ENCODE measurements around the gene MINDY1.

DNA sequence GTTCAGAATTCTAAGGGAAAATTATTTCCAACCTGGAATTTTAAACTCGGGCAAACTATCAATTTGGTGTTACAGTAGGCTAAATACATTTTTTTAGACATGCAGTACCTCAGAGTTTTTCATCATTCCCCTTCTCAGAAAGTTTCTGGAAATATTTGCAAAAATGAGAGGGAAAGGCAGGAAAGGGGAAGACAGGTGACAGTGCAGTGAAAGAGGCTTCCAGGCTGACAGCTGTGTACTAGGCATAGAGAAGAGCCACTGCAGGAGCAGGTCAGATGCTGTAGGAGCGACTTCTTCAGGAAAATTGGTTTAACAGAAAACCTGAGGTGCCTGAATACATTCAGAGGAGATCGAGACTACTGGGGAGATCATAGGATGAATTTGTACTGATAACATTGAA, 52.0 kb downstream of the MINDY1 start:
- TF ChIP-seq EZH2 (IDR thresholded peaks at IDR 0.05; ENCODE audit: borderline replicate concordance) (no peak), EZH2phosphoT487 (IDR thresholded peaks at IDR 0.05; ENCODE audit: low read depth, severe bottlenecking, unreplicated experiment) (no peak)
- TF ChIP-seq, protein P1, sequence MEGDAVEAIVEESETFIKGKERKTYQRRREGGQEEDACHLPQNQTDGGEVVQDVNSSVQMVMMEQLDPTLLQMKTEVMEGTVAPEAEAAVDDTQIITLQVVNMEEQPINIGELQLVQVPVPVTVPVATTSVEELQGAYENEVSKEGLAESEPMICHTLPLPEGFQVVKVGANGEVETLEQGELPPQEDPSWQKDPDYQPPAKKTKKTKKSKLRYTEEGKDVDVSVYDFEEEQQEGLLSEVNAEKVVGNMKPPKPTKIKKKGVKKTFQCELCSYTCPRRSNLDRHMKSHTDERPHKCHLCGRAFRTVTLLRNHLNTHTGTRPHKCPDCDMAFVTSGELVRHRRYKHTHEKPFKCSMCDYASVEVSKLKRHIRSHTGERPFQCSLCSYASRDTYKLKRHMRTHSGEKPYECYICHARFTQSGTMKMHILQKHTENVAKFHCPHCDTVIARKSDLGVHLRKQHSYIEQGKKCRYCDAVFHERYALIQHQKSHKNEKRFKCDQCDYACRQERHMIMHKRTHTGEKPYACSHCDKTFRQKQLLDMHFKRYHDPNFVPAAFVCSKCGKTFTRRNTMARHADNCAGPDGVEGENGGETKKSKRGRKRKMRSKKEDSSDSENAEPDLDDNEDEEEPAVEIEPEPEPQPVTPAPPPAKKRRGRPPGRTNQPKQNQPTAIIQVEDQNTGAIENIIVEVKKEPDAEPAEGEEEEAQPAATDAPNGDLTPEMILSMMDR (IDR thresholded peaks at IDR 0.05; ENCODE audit: poor library complexity) = no peak
